ENCODE data around the gene CD1D. TPM values are rescaled to one million over a fixed set of nuclear protein-coding genes. Genes with fewer than 3 reads are reported as not detected.
"Not testable (repeated sequence)": the region's sequence is repeated elsewhere in the genome, so short reads cannot be mapped to it uniquely, and the experiment has no call there.

Gene CD1D
- total RNA-seq, 1 donor from 2014 or later, result not detected

DNA sequence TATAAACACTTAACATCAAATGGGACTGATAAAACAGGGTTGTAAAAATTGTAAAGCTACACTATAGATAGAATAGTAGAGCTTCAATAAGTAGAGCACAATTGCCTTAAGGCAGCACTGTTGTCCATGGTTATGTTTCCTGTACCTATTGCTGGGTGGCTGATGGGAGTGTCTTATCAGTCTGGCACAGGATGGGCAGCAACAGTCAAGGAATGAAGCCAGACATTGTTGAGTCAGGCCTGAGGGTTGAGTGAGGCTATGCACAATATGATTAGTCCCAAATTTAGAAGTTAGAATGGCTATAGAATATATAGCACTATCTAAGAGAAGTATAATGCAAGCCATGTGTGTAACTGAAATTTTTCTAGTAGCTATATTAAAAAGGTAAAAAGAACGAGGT is 25.0 kb upstream of the CD1D start:
- H3K9me3 Mint-ChIP-seq (ENCODE audit: low read depth), result no peaks in the 10 kb centered on the region
- no peak overlapping the region for H3K27ac Mint-ChIP-seq (ENCODE audit: unreplicated experiment)
- H3K4me3 Mint-ChIP-seq (ENCODE audit: unreplicated experiment), result no peak overlapping the region
- H3K36me3 Mint-ChIP-seq (ENCODE audit: low read depth), result no peaks in the 10 kb centered on the region
- DNase-seq (ENCODE audit: low spot score), result no peak
- H3K4me1 Mint-ChIP-seq (ENCODE audit: low read depth), result peaks cover 4% of the 10 kb centered on the region
- H3K27me3 Mint-ChIP-seq (ENCODE audit: low read depth), result peaks cover 41% of the 10 kb centered on the region
- TF ChIP-seq, protein P1, sequence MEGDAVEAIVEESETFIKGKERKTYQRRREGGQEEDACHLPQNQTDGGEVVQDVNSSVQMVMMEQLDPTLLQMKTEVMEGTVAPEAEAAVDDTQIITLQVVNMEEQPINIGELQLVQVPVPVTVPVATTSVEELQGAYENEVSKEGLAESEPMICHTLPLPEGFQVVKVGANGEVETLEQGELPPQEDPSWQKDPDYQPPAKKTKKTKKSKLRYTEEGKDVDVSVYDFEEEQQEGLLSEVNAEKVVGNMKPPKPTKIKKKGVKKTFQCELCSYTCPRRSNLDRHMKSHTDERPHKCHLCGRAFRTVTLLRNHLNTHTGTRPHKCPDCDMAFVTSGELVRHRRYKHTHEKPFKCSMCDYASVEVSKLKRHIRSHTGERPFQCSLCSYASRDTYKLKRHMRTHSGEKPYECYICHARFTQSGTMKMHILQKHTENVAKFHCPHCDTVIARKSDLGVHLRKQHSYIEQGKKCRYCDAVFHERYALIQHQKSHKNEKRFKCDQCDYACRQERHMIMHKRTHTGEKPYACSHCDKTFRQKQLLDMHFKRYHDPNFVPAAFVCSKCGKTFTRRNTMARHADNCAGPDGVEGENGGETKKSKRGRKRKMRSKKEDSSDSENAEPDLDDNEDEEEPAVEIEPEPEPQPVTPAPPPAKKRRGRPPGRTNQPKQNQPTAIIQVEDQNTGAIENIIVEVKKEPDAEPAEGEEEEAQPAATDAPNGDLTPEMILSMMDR (IDR thresholded peaks at IDR 0.05), result no peak

DNA sequence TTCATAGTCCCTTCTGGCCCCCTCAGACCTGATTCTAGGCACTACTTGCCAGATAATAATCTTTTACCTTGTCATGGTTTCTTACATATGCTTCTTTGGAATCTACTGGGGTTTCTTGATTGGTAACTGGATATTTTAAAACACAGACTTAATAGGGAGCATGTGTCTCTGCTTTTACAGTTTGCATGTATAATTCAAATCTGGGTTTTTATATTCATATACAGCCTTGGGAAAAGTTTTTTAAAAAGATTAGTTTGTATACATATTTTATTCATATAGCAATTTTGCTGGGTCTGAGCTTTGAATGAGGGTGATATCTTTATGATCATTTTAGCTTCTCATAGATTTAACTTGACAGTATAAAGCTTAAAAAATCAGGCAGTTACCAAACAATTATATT is 21.1 kb upstream of the CD1D start:
- H3K4me3 Mint-ChIP-seq (ENCODE audit: unreplicated experiment), result no peak overlapping the region
- H3K36me3 Mint-ChIP-seq (ENCODE audit: low read depth), result no peaks in the 10 kb centered on the region
- DNase-seq (ENCODE audit: low spot score), result no peak
- no peaks in the 10 kb centered on the region for H3K9me3 Mint-ChIP-seq (ENCODE audit: low read depth)
- no peak overlapping the region for H3K27ac Mint-ChIP-seq (ENCODE audit: unreplicated experiment)
- peaks cover under 1% of the 10 kb centered on the region for H3K4me1 Mint-ChIP-seq (ENCODE audit: low read depth)
- TF ChIP-seq, protein P1 (IDR thresholded peaks at IDR 0.05), result no peak
- H3K27me3 Mint-ChIP-seq (ENCODE audit: low read depth), result peaks cover 59% of the 10 kb centered on the region

DNA sequence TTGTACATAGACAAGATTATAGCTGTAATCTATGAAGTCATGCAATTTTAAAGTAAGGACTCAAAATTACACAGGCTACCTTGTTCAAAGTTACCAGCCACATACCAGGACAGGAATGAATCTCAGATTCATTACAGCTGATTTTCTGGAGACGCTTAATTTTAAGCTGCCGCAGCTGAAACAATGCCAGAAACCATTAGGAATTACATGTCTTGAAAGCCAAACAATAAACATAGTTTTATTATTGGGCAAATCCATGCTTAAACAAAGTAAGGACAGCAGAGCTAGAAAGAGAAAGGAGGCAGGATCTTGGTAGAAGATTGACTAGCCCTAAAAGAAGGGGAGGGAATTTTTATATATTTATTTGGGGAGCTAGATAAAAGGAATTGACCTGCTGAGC is 19.2 kb upstream of the CD1D start:
- Mint-ChIP-seq H3K4me1 (ENCODE audit: low read depth) (no peaks in the 10 kb centered on the region), H3K27me3 (ENCODE audit: low read depth) (peaks cover 58% of the 10 kb centered on the region), H3K4me3 (ENCODE audit: unreplicated experiment) (no peak overlapping the region), H3K27ac (ENCODE audit: unreplicated experiment) (no peak overlapping the region), H3K36me3 (ENCODE audit: low read depth) (no peaks in the 10 kb centered on the region), H3K9me3 (ENCODE audit: low read depth) (no peaks in the 10 kb centered on the region)
- no peak for DNase-seq (ENCODE audit: low spot score)
- TF ChIP-seq, protein P1 (IDR thresholded peaks at IDR 0.05), result no peak

DNA sequence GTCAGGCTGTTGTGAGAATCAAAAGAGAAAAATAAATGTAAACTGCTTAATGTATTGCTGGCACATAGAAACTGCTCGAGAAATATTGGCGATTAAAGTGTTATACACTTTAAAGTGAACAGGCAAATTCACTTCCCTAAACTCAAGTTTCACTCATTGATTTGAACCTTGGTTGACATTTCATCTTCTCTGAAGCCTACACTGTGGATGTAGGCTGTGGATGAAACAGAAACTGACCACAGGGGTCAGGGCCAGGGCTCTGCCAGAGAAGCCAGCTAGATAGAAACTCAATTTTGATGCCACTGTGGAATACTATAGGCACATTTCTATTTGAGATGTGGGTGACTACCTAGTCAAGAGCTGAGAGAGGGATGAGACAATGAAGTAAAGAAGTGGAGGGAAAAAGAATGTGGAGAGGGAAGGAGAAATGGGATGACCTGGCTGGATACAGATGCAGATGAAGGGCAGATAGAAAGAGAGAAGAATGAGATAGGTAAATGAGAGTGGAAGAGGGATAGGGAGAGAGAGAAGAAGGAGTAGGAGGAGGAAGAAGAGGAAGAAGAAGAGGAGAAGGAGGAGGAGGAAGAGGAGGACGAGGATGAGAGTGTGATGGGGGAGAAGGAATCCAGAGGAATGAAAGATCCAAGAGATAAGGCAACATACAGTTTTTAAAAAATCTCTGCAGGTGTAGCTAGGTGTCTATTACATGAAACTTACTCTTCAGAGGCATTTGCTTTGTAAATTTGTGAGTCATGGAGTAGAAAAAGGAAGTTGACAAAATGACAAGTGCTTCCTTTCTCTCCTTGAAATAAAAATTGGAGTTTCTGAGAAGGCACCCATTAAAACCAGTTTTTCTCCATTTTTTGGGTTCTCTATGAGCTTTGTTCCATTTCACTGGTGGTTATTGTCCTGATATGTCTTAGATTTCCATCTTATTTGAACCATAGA is 17.4 kb upstream of the CD1D start:
- H3K27ac Mint-ChIP-seq (ENCODE audit: unreplicated experiment), result no peak overlapping the region
- H3K9me3 Mint-ChIP-seq (ENCODE audit: low read depth), result no peaks in the 10 kb centered on the region
- H3K27me3 Mint-ChIP-seq (ENCODE audit: low read depth), result peaks cover 58% of the 10 kb centered on the region
- H3K4me1 Mint-ChIP-seq (ENCODE audit: low read depth), result no peaks in the 10 kb centered on the region
- DNase-seq (ENCODE audit: low spot score), result no peak
- H3K4me3 Mint-ChIP-seq (ENCODE audit: unreplicated experiment), result no peak overlapping the region
- TF ChIP-seq, protein P1 (IDR thresholded peaks at IDR 0.05), result no peak
- no peaks in the 10 kb centered on the region for H3K36me3 Mint-ChIP-seq (ENCODE audit: low read depth)

DNA sequence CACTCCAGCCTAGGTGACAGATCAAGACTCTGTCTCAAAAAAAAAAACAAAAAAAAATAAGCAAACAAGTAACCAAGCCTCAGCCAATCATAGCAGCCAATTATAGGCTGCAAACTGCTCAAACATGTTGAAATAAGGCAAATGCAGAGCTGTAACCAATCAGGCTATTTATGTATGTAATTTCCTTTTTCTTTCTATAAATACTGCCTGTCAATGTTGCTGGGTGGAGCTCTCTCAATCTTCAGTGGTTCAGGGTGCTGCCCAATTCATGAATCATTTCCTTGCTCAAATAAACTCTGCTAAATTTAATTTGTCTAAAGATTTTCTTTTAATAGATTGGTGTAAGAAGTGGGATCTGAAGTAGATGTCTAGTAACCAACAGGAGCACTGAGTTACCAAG is 11.6 kb upstream of the CD1D start:
- Mint-ChIP-seq H3K27me3 (ENCODE audit: low read depth) (peaks cover 58% of the 10 kb centered on the region), H3K36me3 (ENCODE audit: low read depth) (peaks cover 2% of the 10 kb centered on the region)

DNA sequence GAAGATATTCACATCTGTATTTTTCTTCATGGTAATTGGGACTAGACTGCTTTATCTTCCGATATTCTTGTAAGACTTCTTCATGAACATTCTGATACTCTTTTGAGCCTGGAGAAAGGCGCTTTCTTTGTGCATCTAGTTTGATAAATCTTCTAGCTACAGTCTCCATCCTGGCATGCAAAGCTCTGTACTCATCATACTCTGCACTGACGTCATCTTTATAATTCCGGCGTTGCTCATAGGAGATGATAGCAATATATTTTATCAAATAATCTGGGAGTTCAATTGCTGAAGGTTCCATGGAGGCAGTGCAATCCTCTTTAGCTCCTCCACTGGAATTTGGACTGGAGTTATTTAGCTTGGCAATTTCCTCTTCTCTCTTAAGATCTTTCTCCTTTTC is 4.8 kb upstream of the CD1D start:
- H3K27ac Mint-ChIP-seq (ENCODE audit: unreplicated experiment); H3K36me3 Mint-ChIP-seq (ENCODE audit: low read depth); H3K9me3 Mint-ChIP-seq (ENCODE audit: low read depth); H3K4me3 Mint-ChIP-seq (ENCODE audit: unreplicated experiment); DNase-seq (ENCODE audit: low spot score): not testable (repeated sequence)
- Mint-ChIP-seq H3K4me1 (ENCODE audit: low read depth) (peaks cover 15% of the 10 kb centered on the region), H3K27me3 (ENCODE audit: low read depth) (peaks cover 80% of the 10 kb centered on the region)

More for the DNA sequence above, 11.6 kb upstream of the CD1D start:
- TF ChIP-seq, protein P1 (IDR thresholded peaks at IDR 0.05), result no peak
- Mint-ChIP-seq H3K27ac (ENCODE audit: unreplicated experiment) (no peak overlapping the region), H3K4me1 (ENCODE audit: low read depth) (no peaks in the 10 kb centered on the region), H3K9me3 (ENCODE audit: low read depth) (peaks cover 3% of the 10 kb centered on the region), H3K4me3 (ENCODE audit: unreplicated experiment) (no peak overlapping the region)
- no peak for DNase-seq (ENCODE audit: low spot score)
